GM12874 (cell line): ENCODE measurements around the gene BUD31.

Experiments used
- TF ChIP-seq, protein P1 (sequence below): IDR thresholded peaks from 2 replicates; pipeline ENCODE4 v1.5.1; 2011; ENCODE audit warnings: low read depth, mild to moderate bottlenecking, control low read depth, low read length, moderate library complexity; ENCODE audit not compliant: insufficient read depth

The BUD31 gene

GRCh38 chr7:99383791-99384370 lies 24.9 kb upstream of the BUD31 start:
- TF ChIP-seq, protein P1, sequence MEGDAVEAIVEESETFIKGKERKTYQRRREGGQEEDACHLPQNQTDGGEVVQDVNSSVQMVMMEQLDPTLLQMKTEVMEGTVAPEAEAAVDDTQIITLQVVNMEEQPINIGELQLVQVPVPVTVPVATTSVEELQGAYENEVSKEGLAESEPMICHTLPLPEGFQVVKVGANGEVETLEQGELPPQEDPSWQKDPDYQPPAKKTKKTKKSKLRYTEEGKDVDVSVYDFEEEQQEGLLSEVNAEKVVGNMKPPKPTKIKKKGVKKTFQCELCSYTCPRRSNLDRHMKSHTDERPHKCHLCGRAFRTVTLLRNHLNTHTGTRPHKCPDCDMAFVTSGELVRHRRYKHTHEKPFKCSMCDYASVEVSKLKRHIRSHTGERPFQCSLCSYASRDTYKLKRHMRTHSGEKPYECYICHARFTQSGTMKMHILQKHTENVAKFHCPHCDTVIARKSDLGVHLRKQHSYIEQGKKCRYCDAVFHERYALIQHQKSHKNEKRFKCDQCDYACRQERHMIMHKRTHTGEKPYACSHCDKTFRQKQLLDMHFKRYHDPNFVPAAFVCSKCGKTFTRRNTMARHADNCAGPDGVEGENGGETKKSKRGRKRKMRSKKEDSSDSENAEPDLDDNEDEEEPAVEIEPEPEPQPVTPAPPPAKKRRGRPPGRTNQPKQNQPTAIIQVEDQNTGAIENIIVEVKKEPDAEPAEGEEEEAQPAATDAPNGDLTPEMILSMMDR: no peak

- TF ChIP-seq, protein P1: no peak
Observed at GRCh38 chr7:99384523-99384922, 24.2 kb upstream of the BUD31 start.

GRCh38 chr7:99385564-99385963 lies 23.2 kb upstream of the BUD31 start:
- TF ChIP-seq, protein P1: no peak

DNA sequence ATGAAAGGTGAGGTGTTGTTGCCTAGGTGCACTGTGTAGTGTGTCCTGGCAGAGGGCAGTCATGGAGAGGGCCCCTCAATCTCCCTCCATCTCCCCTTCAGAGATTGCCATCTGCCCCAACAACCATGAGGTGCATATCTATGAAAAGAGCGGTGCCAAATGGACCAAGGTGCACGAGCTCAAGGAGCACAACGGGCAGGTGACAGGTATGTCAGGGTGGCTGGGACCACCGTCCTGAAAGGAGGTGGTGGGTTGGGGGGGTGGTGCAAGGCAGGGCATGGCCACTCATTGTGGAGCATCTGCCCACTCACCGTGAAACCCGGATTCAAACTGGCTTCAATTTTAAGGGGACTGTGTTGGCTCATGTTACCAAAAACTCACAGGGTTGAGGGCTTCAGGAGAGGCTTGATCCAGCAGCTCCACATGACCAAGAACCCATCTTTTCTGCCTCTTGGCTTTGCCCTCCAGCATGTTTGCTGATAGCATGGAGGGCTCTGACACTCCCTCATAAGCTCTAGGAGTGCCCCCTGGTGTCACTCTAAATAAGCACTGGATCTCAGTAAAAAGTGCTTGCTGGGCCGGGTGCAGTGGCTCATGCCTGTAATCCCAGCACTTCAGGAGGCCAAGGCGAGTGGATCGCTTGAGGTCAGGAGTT lies 22.1 kb upstream of the BUD31 start:
- TF ChIP-seq, protein P1: peak; percentile 36; the same call in 1 of the 2 replicates

GRCh38 chr7:99387912-99388311 lies 20.9 kb upstream of the BUD31 start:
- TF ChIP-seq, protein P1: no peak

DNA sequence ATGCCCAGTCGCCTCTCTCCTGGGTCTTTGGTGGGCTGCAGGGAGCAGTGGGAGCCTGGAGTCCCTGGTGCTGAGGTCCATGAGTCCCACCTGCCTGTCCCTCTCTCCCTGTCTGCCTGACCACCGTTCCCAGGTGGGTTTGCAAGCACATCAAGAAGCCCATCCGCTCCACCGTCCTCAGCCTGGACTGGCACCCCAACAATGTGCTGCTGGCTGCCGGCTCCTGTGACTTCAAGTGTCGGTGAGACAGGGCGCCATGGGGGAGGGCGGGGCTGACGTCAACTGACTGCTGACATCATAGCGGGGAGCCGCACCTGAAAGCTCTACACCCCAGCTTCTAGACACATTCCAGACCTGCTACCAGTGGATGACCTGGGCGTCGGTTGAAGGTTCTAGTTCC lies 19.0 kb upstream of the BUD31 start:
- TF ChIP-seq, protein P1: no peak

- TF ChIP-seq, protein P1: no peak
Observed at GRCh38 chr7:99390941-99391602, 17.7 kb upstream of the BUD31 start.
